Activated naive CD8-positive, alpha-beta T cell treated with anti-CD3 and anti-CD28 coated beads, Interleukin-2, amount 50 U/mL, for 24 hours (primary cell): ENCODE results near the gene FNTB.

Source experiments
- ATAC-seq: fragments of 150-1000 bp; cut with Tn5 transposase; one replicate; pipeline ENCODE4 v1.10.0; 2021
- DNase-seq: peaks from one replicate; pipeline ENCODE4 v3.0.0; 2021
- H3K27ac Mint-ChIP-seq: one replicate; pipeline ENCODE4 v1.8.0; 2021; ENCODE audit warnings: mild to moderate bottlenecking, mixed read lengths
- H3K27me3 Mint-ChIP-seq: one replicate; pipeline ENCODE4 v1.8.0; 2021; ENCODE audit warnings: mixed read lengths
- H3K36me3 Mint-ChIP-seq: one replicate; pipeline ENCODE4 v1.8.0; 2021; ENCODE audit warnings: low read depth, mixed read lengths
- H3K4me1 Mint-ChIP-seq: one replicate; pipeline ENCODE4 v1.8.0; 2021; ENCODE audit warnings: mixed read lengths
- H3K4me3 Mint-ChIP-seq: one replicate; pipeline ENCODE4 v1.8.0; 2021; ENCODE audit warnings: mild to moderate bottlenecking, moderate library complexity, mixed read lengths
- H3K9me3 Mint-ChIP-seq: one replicate; pipeline ENCODE4 v1.8.0; 2021; ENCODE audit warnings: mixed read lengths

The FNTB gene

DNA sequence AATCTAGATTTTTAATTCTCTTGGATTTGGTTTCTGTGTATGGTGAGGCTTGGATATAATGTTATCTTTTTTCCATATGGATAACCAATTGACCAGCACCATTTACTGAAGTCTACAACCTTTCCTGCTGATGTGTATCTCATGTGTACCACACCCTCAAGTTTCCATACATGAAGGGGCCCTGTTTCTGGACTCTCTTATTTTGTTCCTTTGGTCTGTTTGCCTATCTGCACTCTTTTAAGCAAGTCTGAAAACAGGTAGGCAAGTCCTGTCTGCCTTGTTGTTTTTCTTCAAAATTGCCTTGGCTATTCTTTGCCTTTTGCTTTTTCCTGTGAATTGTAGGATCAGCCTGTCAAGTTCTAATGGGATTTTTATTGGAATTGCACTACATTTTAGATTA, 71.0 kb downstream of the FNTB start:
- Mint-ChIP-seq H3K27me3 (no peaks in the 10 kb centered on the region), H3K4me3 (no peak overlapping the region), H3K9me3 (no peaks in the 10 kb centered on the region), H3K4me1 (no peaks in the 10 kb centered on the region), H3K36me3 (peaks cover 30% of the 10 kb centered on the region), H3K27ac (no peak overlapping the region)
- DNase-seq (no peak), ATAC-seq (no peak)

GRCh38 chr14:65062096-65063075, 75.7 kb downstream of the FNTB start:
- H3K4me3 Mint-ChIP-seq: no peak overlapping the region
- peaks cover 46% of the 10 kb centered on the region for H3K36me3 Mint-ChIP-seq
- no peaks in the 10 kb centered on the region for H3K4me1 Mint-ChIP-seq
- peak overlapping the region; percentile 71 for H3K27ac Mint-ChIP-seq
- no peaks in the 10 kb centered on the region for H3K27me3 Mint-ChIP-seq
- ATAC-seq (peak; percentile 15), DNase-seq (no peak)
- no peaks in the 10 kb centered on the region for H3K9me3 Mint-ChIP-seq

- Mint-ChIP-seq H3K36me3 (peaks cover 47% of the 10 kb centered on the region), H3K9me3 (no peaks in the 10 kb centered on the region), H3K4me3 (no peak overlapping the region), H3K27me3 (no peaks in the 10 kb centered on the region), H3K27ac (no peak overlapping the region), H3K4me1 (no peaks in the 10 kb centered on the region)
- ATAC-seq: no peak
- DNase-seq: no peak
Measured at GRCh38 chr14:65065719-65066118, 79.0 kb downstream of the FNTB start.

GRCh38 chr14:65069874-65070413, 83.2 kb downstream of the FNTB start:
- Mint-ChIP-seq H3K4me3 (no peak overlapping the region), H3K27ac (no peak overlapping the region), H3K27me3 (no peaks in the 10 kb centered on the region), H3K4me1 (no peaks in the 10 kb centered on the region), H3K9me3 (no peaks in the 10 kb centered on the region), H3K36me3 (peaks cover 22% of the 10 kb centered on the region)
- ATAC-seq (no peak), DNase-seq (no peak)

DNA sequence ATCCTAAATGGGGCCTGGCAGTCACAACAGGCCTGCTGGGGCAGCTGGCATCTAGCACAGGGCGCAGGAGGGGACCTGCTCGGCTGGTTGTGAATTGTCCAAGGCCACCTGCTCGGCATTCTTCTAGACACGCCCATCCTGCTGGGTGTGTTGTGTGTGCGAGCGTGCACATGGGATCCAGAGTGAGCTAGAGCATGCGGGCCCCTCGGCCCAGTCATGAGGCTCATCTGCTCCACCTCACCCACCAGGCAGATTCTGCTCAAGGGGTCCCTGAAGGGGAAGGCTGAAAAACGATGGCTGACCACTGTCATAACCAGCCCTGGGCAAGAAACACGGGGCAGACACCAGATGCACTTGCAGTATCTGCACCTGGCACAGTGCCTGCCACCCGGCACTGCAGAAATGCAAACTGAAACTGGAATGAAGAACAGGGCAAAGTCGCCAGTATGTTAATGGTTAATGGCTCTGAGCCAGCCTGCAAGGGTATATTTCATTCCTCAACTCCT, 83.8 kb downstream of the FNTB start:
- DNase-seq (no peak), ATAC-seq (no peak)
- Mint-ChIP-seq H3K27me3 (no peaks in the 10 kb centered on the region), H3K9me3 (no peaks in the 10 kb centered on the region), H3K36me3 (peaks cover 22% of the 10 kb centered on the region), H3K4me1 (peaks cover 4% of the 10 kb centered on the region), H3K27ac (no peak overlapping the region), H3K4me3 (no peak overlapping the region)

- Mint-ChIP-seq H3K36me3 (peaks cover 22% of the 10 kb centered on the region), H3K27ac (no peak overlapping the region), H3K27me3 (no peaks in the 10 kb centered on the region), H3K4me1 (peaks cover 7% of the 10 kb centered on the region), H3K9me3 (no peaks in the 10 kb centered on the region), H3K4me3 (no peak overlapping the region)
- DNase-seq (no peak), ATAC-seq (no peak)
Measured at GRCh38 chr14:65071544-65071943, 84.8 kb downstream of the FNTB start.

- DNase-seq (no peak), ATAC-seq (no peak)
- H3K9me3 Mint-ChIP-seq: no peaks in the 10 kb centered on the region
- no peak overlapping the region for H3K4me3 Mint-ChIP-seq
- H3K4me1 Mint-ChIP-seq: peaks cover 9% of the 10 kb centered on the region
- H3K36me3 Mint-ChIP-seq: peaks cover 23% of the 10 kb centered on the region
- H3K27me3 Mint-ChIP-seq: no peaks in the 10 kb centered on the region
- peak overlapping the region; percentile 20 for H3K27ac Mint-ChIP-seq
Measured at GRCh38 chr14:65072256-65072655, 85.6 kb downstream of the FNTB start.

DNA sequence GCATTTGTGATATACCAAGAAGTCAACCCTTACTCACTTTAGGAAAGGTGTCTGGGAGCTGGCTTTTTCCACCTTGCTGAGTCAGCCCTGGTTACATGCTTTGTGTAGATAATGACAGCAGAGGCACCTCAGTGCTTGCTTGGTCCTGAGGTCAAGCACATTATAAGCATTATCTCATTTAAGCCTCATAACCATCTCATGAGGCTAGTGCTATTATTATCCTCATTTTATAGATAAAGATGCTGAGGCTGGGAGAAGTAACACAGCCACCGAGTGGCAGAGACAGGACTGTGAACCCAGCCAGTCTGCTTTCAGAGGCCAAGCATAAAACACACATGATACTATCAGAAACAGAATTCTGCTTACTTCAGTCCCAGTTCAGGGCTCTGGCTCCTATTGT, 86.2 kb downstream of the FNTB start:
- Mint-ChIP-seq H3K4me3 (no peak overlapping the region), H3K27me3 (no peaks in the 10 kb centered on the region), H3K4me1 (peaks cover 9% of the 10 kb centered on the region), H3K27ac (peak overlapping the region; percentile 20), H3K36me3 (peaks cover 26% of the 10 kb centered on the region), H3K9me3 (no peaks in the 10 kb centered on the region)
- DNase-seq (no peak), ATAC-seq (no peak)

GRCh38 chr14:65073605-65074201, 87.0 kb downstream of the FNTB start:
- Mint-ChIP-seq H3K4me3 (no peak overlapping the region), H3K36me3 (peaks cover 27% of the 10 kb centered on the region), H3K27me3 (no peaks in the 10 kb centered on the region), H3K4me1 (peaks cover 9% of the 10 kb centered on the region), H3K27ac (peak overlapping the region; percentile 0), H3K9me3 (no peaks in the 10 kb centered on the region)
- DNase-seq (no peak), ATAC-seq (no peak)

- Mint-ChIP-seq H3K4me1 (peaks cover 16% of the 10 kb centered on the region), H3K36me3 (peaks cover 27% of the 10 kb centered on the region), H3K27ac (peak overlapping the region; percentile 36), H3K9me3 (no peaks in the 10 kb centered on the region), H3K4me3 (no peak overlapping the region), H3K27me3 (no peaks in the 10 kb centered on the region)
- ATAC-seq (no peak), DNase-seq (no peak)
Measured at GRCh38 chr14:65074449-65075150, 87.9 kb downstream of the FNTB start.

DNA sequence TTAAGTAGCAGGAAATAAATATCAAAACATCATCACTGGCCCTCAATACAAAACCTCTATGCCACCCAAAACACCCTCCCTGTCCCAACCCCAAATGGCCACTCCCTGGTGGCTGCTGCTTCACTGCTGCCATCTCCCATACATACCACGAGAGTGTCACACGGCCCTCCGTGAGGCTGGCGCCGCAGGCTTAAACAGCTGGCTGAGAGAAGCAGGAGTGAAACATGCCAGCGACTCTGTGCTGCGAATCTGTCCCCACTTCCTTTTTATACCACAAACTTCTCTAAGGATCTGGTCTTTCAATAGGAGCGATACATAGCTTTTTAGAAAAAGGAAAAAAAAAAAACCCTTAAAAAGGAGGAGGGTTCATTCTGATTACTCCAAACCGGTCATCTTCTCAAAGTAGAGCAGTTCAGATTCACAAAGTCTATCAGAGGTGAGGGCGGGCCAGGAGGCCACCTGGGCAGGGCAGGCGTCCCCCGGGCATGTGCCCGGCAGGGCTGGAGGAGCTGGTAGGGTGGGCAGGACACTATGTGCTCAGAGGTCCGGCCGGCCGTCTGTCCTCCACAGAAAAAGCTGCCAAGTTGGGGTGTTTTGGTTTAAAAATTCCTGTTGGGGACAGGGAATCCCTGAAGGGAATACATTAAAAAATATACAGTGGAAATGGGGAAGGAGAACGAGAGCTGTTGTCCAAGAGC, 89.1 kb downstream of the FNTB start:
- Mint-ChIP-seq H3K27me3 (no peaks in the 10 kb centered on the region), H3K4me3 (no peak overlapping the region), H3K27ac (no peak overlapping the region), H3K9me3 (no peaks in the 10 kb centered on the region), H3K4me1 (peaks cover 28% of the 10 kb centered on the region), H3K36me3 (peaks cover 34% of the 10 kb centered on the region)
- DNase-seq (no peak), ATAC-seq (no peak)

DNA sequence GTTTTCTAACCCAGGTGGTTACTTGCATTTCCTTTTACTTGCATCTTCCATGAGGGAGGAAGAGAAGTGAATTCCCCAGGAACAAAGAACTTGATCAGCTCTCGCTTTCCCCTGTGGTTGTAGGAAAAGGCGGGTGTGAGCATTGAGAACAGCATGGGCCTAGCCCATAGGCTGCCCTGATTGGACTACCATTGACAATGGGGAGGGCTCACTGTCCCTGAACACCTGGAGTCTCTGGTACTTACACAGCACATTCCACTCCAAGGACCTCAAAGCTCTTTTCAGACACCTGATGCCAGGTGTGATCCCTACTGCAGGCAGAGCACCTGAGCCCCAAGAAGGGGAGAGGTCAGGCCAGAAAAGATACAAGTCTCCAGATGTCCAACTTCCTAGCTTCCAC, 90.6 kb downstream of the FNTB start:
- H3K4me1 Mint-ChIP-seq: peaks cover 43% of the 10 kb centered on the region
- H3K27ac Mint-ChIP-seq: no peak overlapping the region
- no peaks in the 10 kb centered on the region for H3K27me3 Mint-ChIP-seq
- no peak overlapping the region for H3K4me3 Mint-ChIP-seq
- ATAC-seq: no peak
- H3K9me3 Mint-ChIP-seq: no peaks in the 10 kb centered on the region
- DNase-seq: no peak
- H3K36me3 Mint-ChIP-seq: peaks cover 49% of the 10 kb centered on the region

- H3K9me3 Mint-ChIP-seq: no peaks in the 10 kb centered on the region
- no peak for ATAC-seq
- H3K27me3 Mint-ChIP-seq: no peaks in the 10 kb centered on the region
- H3K4me1 Mint-ChIP-seq: peaks cover 52% of the 10 kb centered on the region
- peaks cover 63% of the 10 kb centered on the region for H3K36me3 Mint-ChIP-seq
- no peak overlapping the region for H3K4me3 Mint-ChIP-seq
- H3K27ac Mint-ChIP-seq: peak overlapping the region; percentile 65
- no peak for DNase-seq
Measured at GRCh38 chr14:65079201-65079600, 92.5 kb downstream of the FNTB start.

GRCh38 chr14:65079768-65080167, 93.1 kb downstream of the FNTB start:
- no peak for DNase-seq
- peak; percentile 31 for ATAC-seq
- Mint-ChIP-seq H3K27me3 (no peaks in the 10 kb centered on the region), H3K4me3 (no peak overlapping the region), H3K36me3 (peaks cover 67% of the 10 kb centered on the region), H3K9me3 (no peaks in the 10 kb centered on the region), H3K27ac (peak overlapping the region; percentile 65), H3K4me1 (peaks cover 57% of the 10 kb centered on the region)
